Omental fat pad (tissue), 4 donors: ENCODE data around the gene PRSS21. TPM values are rescaled to one million over a fixed set of nuclear protein-coding genes. Genes with fewer than 3 reads are reported as not detected.

Experiments used
- ATAC-seq: fragments of 150-250 bp; one replicate; pipeline ENCODE4 v1.9.1; 2016; ENCODE audit warnings: mild to moderate bottlenecking, moderate library complexity; ENCODE audit not compliant: low FRiP score
- DNase-seq: peaks from one replicate; pipeline ENCODE4 v3.0.0-alpha.2; 2019; ENCODE audit warnings: low spot score
- CTCF ChIP-seq, 3 donors: fragments of 450-650 bp; IDR thresholded peaks; one replicate each; pipeline ENCODE4 v1.5.1; 2016 to 2017; ENCODE audit warnings: antibody characterized with exemption in 3 of 3, mild to moderate bottlenecking in 3 of 3, moderate library complexity in 2 of 3
- total RNA-seq, 4 donors: library from RNA; depleted of rRNA; stranded (reverse); fragments of >200 nt; gene quantifications; one replicate each; pipeline ENCODE4 v1.1.0, GENCODE V29; 2016

The PRSS21 gene
- total RNA-seq, 4 donors from 2014 or later = 0.65 to 1.0 TPM; not detected in 2

GRCh38 chr16:2817340-2818271, 569 bp downstream of the PRSS21 start:
- ATAC-seq = no peak
- no peak for TF ChIP-seq CTCF (IDR thresholded peaks at IDR 0.05)
- no peak for DNase-seq

GRCh38 chr16:2818272-2818876, 1.3 kb downstream of the PRSS21 start:
- ATAC-seq (no peak), DNase-seq (no peak)
- TF ChIP-seq CTCF (IDR thresholded peaks at IDR 0.05) = no peak

- TF ChIP-seq CTCF (IDR thresholded peaks at IDR 0.05) = no peak
- DNase-seq (no peak), ATAC-seq (no peak)
Observed at GRCh38 chr16:2819179-2819938, 2.3 kb downstream of the PRSS21 start.

- TF ChIP-seq CTCF (IDR thresholded peaks at IDR 0.05) = no peak
Observed at GRCh38 chr16:2819939-2820835, 3.1 kb downstream of the PRSS21 start.

GRCh38 chr16:2820836-2821486, 3.9 kb downstream of the PRSS21 start:
- DNase-seq (no peak), ATAC-seq (no peak)
- no peak for TF ChIP-seq CTCF (IDR thresholded peaks at IDR 0.05)

More at GRCh38 chr16:2819939-2820835, 3.1 kb downstream of the PRSS21 start:
- no peak for DNase-seq
- no peak for ATAC-seq
